ENCODE measurements around the gene TMEM9.

Gene TMEM9

DNA sequence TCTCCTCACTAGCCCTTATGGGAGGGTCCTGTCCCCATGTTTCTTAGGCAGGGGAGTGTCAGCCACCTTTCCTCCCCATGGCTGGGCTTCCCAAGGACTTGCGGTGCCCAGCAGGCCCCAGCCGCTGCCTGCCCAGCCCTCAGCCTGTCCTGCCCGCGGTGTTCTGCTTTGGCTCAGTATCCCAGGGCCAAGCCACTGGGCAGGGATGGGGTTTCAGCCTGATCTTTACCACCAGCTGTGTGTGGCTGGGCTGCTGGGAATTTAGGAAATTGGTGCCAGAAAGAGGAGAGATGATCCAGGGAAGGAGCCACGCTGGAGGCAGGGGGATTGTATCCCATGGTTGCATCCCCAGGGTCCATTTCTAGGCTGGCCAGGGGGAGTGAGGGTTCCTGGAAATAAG is 29.5 kb upstream of the TMEM9 start:
- Histone ChIP-seq H4K20me1 (ENCODE audit: insufficient read depth) (no peaks in the 10 kb centered on the region), H3K27me3 (ENCODE audit: insufficient read depth, low read depth) (no peaks in the 10 kb centered on the region), H3K36me3 (ENCODE audit: insufficient read depth) (no peaks in the 10 kb centered on the region), H3K9ac (no peak overlapping the region), H3K27ac (no peak overlapping the region), H3K4me3 (IDR thresholded peaks at IDR 0.05; ENCODE audit: insufficient read depth, low read depth, low read length) (no peak overlapping the region), H3K4me2 (no peak overlapping the region), H2AFZ (ENCODE audit: low read depth) (no peak overlapping the region), H3K4me1 (ENCODE audit: low read depth, poor library complexity, severe bottlenecking) (no peaks in the 10 kb centered on the region), H3K79me2 (ENCODE audit: insufficient read depth, low read depth) (no peaks in the 10 kb centered on the region)
- TF ChIP-seq CTCF (conservative IDR thresholded peaks at IDR 0.05; ENCODE audit: low read depth, low read length) = no peak

DNA sequence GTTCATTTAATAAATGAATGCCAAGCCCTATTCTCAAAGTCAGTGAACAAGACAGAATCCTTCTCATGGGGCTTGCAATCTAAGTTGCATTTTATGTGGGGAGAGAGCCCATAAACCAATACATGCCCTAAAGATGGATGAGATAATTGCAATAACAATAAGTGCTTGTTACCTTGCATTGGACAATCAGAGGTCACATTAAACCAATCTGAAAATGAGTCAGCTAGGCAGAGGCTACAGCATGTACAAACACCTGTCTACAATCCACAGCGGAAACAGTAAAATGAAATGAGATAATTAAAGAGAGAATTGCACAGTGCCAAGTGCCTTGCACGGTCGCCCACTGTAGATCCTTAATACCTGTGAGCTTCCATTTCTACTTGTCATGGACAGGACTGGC is 28.9 kb upstream of the TMEM9 start:
- no peaks in the 10 kb centered on the region for H3K79me2 ChIP-seq (ENCODE audit: insufficient read depth, low read depth)
- no peak overlapping the region for H3K9ac ChIP-seq
- H3K27me3 ChIP-seq (ENCODE audit: insufficient read depth, low read depth) = no peaks in the 10 kb centered on the region
- H3K4me1 ChIP-seq (ENCODE audit: low read depth, poor library complexity, severe bottlenecking) = no peaks in the 10 kb centered on the region
- no peak overlapping the region for H3K4me3 ChIP-seq (IDR thresholded peaks at IDR 0.05; ENCODE audit: insufficient read depth, low read depth, low read length)
- H3K36me3 ChIP-seq (ENCODE audit: insufficient read depth) = no peaks in the 10 kb centered on the region
- H4K20me1 ChIP-seq (ENCODE audit: insufficient read depth) = no peaks in the 10 kb centered on the region
- no peak overlapping the region for H3K4me2 ChIP-seq
- H3K27ac ChIP-seq = no peak overlapping the region
- no peak overlapping the region for H2AFZ ChIP-seq (ENCODE audit: low read depth)
- TF ChIP-seq CTCF (conservative IDR thresholded peaks at IDR 0.05; ENCODE audit: low read depth, low read length) = no peak

DNA sequence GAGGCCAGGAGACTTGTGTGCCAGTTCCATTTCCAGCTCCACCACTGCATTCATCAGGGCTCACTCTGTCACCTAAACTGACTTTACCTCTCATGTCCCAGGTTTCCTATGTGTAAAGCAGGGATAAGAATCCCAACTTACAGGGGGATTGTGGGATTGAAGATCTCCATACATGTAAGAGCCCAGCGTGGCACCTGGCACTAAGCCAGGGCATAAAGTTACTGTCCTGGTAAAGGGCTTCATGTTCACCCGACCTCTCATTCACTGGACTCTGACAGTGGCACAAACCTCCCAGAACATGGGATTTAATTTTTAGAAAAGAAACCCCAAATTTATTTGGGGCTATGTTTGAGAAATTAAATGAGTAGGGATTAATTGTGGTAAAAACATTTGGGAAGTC is 27.5 kb upstream of the TMEM9 start:
- Histone ChIP-seq H3K27me3 (ENCODE audit: insufficient read depth, low read depth) (no peaks in the 10 kb centered on the region), H3K9ac (no peak overlapping the region), H4K20me1 (ENCODE audit: insufficient read depth) (no peaks in the 10 kb centered on the region), H3K4me3 (IDR thresholded peaks at IDR 0.05; ENCODE audit: insufficient read depth, low read depth, low read length) (no peak overlapping the region), H3K79me2 (ENCODE audit: insufficient read depth, low read depth) (no peaks in the 10 kb centered on the region), H3K4me2 (no peak overlapping the region), H3K4me1 (ENCODE audit: low read depth, poor library complexity, severe bottlenecking) (no peaks in the 10 kb centered on the region), H2AFZ (ENCODE audit: low read depth) (no peak overlapping the region), H3K27ac (no peak overlapping the region), H3K36me3 (ENCODE audit: insufficient read depth) (no peaks in the 10 kb centered on the region)
- TF ChIP-seq CTCF (conservative IDR thresholded peaks at IDR 0.05; ENCODE audit: low read depth, low read length) = no peak

- Histone ChIP-seq H3K27ac (no peak overlapping the region), H3K27me3 (ENCODE audit: insufficient read depth, low read depth) (no peaks in the 10 kb centered on the region), H2AFZ (ENCODE audit: low read depth) (no peak overlapping the region), H3K79me2 (ENCODE audit: insufficient read depth, low read depth) (no peaks in the 10 kb centered on the region), H4K20me1 (ENCODE audit: insufficient read depth) (no peaks in the 10 kb centered on the region), H3K9ac (no peak overlapping the region), H3K4me3 (IDR thresholded peaks at IDR 0.05; ENCODE audit: insufficient read depth, low read depth, low read length) (no peak overlapping the region), H3K4me1 (ENCODE audit: low read depth, poor library complexity, severe bottlenecking) (no peaks in the 10 kb centered on the region), H3K36me3 (ENCODE audit: insufficient read depth) (no peaks in the 10 kb centered on the region), H3K4me2 (no peak overlapping the region)
- no peak for TF ChIP-seq CTCF (conservative IDR thresholded peaks at IDR 0.05; ENCODE audit: low read depth, low read length)
Measured at GRCh38 chr1:201181323-201181722, 27.0 kb upstream of the TMEM9 start.

GRCh38 chr1:201180901-201181300 is 26.6 kb upstream of the TMEM9 start:
- H3K79me2 ChIP-seq (ENCODE audit: insufficient read depth, low read depth) = no peaks in the 10 kb centered on the region
- no peak overlapping the region for H3K27ac ChIP-seq
- H3K4me1 ChIP-seq (ENCODE audit: low read depth, poor library complexity, severe bottlenecking) = no peaks in the 10 kb centered on the region
- no peak for TF ChIP-seq CTCF (conservative IDR thresholded peaks at IDR 0.05; ENCODE audit: low read depth, low read length)
- no peak overlapping the region for H2AFZ ChIP-seq (ENCODE audit: low read depth)
- no peaks in the 10 kb centered on the region for H3K36me3 ChIP-seq (ENCODE audit: insufficient read depth)
- H4K20me1 ChIP-seq (ENCODE audit: insufficient read depth) = no peaks in the 10 kb centered on the region
- H3K4me3 ChIP-seq (IDR thresholded peaks at IDR 0.05; ENCODE audit: insufficient read depth, low read depth, low read length) = no peak overlapping the region
- no peaks in the 10 kb centered on the region for H3K27me3 ChIP-seq (ENCODE audit: insufficient read depth, low read depth)
- no peak overlapping the region for H3K4me2 ChIP-seq
- no peak overlapping the region for H3K9ac ChIP-seq

Data from KMS-11 (cell line).